HG02763 (cell line): Measurements from ENCODE around the gene LRIF1.
"Not testable (repeated sequence)": the region's sequence is repeated elsewhere in the genome, so short reads cannot be mapped to it uniquely, and the experiment has no call there.

Experiments
- ATAC-seq: cut with Tn5 transposase; IDR thresholded peaks from one replicate; pipeline ENCODE4 v1.9.1; 2021; ENCODE audit warnings: mild to moderate bottlenecking, moderate library complexity; ENCODE audit not compliant: unreplicated experiment

Gene LRIF1

GRCh38 chr1:110951161-110951560 is 12.6 kb downstream of the LRIF1 start:
- ATAC-seq: no peak

- no peak for ATAC-seq
Measured at GRCh38 chr1:110948038-110948810, 15.5 kb downstream of the LRIF1 start.

- ATAC-seq: no peak
Measured at GRCh38 chr1:110945626-110946025, 18.1 kb downstream of the LRIF1 start.

- ATAC-seq: no peak
Measured at GRCh38 chr1:110944806-110945205, 18.9 kb downstream of the LRIF1 start.

GRCh38 chr1:110936567-110936966 is 27.2 kb downstream of the LRIF1 start:
- ATAC-seq: no peak

- not testable (repeated sequence) for ATAC-seq
Measured at GRCh38 chr1:110931097-110931496, 32.6 kb downstream of the LRIF1 start.

GRCh38 chr1:110928904-110929303 is 34.8 kb downstream of the LRIF1 start:
- no peak for ATAC-seq

GRCh38 chr1:110928191-110928590 is 35.5 kb downstream of the LRIF1 start:
- no peak for ATAC-seq

- ATAC-seq: no peak
Measured at GRCh38 chr1:110927484-110928075, 36.1 kb downstream of the LRIF1 start.

GRCh38 chr1:110921953-110922352 is 41.8 kb downstream of the LRIF1 start:
- ATAC-seq: no peak

- ATAC-seq: no peak
Measured at GRCh38 chr1:110918016-110918415, 45.7 kb downstream of the LRIF1 start.

GRCh38 chr1:110916669-110917306 is 46.9 kb downstream of the LRIF1 start:
- no peak for ATAC-seq

GRCh38 chr1:110916274-110916668 is 47.5 kb downstream of the LRIF1 start:
- ATAC-seq: no peak

- no peak for ATAC-seq
Measured at GRCh38 chr1:110915804-110916203, 47.9 kb downstream of the LRIF1 start.

- no peak for ATAC-seq
Measured at GRCh38 chr1:110914676-110915075, 49.0 kb downstream of the LRIF1 start.

- no peak for ATAC-seq
Measured at GRCh38 chr1:110912784-110913183, 50.9 kb downstream of the LRIF1 start.

- no peak for ATAC-seq
Measured at GRCh38 chr1:110903853-110904500, 59.7 kb downstream of the LRIF1 start.

GRCh38 chr1:110902820-110903463 is 60.8 kb downstream of the LRIF1 start:
- ATAC-seq: no peak

- no peak for ATAC-seq
Measured at GRCh38 chr1:110899458-110899843, 64.3 kb downstream of the LRIF1 start.

GRCh38 chr1:110898734-110899457 is 64.8 kb downstream of the LRIF1 start:
- no peak for ATAC-seq
